ENCODE measurements around the gene MCC. TPM values are rescaled to one million over a fixed set of nuclear protein-coding genes. Genes with fewer than 3 reads are reported as not detected.

MCC gene
- total and polyA plus RNA-seq, 2 donors (not counting 1 experiment from before 2014, with no cell fraction given): 0.09 to 0.32 TPM

GRCh38 chr5:113194125-113194524, 294.1 kb downstream of the MCC start:
- intact Hi-C loops (cut with micrococcal nuclease): no loop called here
- CTCF ChIA-PET: no interaction called here
- no peak for TF ChIP-seq EZH2 (IDR thresholded peaks at IDR 0.05; ENCODE audit: borderline replicate concordance, insufficient read depth, low read depth, low read length, poor library complexity, severe bottlenecking)
- TF ChIP-seq, protein P1, sequence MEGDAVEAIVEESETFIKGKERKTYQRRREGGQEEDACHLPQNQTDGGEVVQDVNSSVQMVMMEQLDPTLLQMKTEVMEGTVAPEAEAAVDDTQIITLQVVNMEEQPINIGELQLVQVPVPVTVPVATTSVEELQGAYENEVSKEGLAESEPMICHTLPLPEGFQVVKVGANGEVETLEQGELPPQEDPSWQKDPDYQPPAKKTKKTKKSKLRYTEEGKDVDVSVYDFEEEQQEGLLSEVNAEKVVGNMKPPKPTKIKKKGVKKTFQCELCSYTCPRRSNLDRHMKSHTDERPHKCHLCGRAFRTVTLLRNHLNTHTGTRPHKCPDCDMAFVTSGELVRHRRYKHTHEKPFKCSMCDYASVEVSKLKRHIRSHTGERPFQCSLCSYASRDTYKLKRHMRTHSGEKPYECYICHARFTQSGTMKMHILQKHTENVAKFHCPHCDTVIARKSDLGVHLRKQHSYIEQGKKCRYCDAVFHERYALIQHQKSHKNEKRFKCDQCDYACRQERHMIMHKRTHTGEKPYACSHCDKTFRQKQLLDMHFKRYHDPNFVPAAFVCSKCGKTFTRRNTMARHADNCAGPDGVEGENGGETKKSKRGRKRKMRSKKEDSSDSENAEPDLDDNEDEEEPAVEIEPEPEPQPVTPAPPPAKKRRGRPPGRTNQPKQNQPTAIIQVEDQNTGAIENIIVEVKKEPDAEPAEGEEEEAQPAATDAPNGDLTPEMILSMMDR (IDR thresholded peaks at IDR 0.05): no peak

GRCh38 chr5:113193311-113193978, 294.8 kb downstream of the MCC start:
- Histone ChIP-seq H3K9ac (ENCODE audit: low read length) (no peak overlapping the region), H3K27ac (ENCODE audit: low read length in 2 of 2) (no peak overlapping the region), H3K36me3 (replicated peaks in 1 of 2; ENCODE audit: control extremely low read depth in 1 of 2, control insufficient read depth in 1 of 2, extremely low read depth in 1 of 2, insufficient read depth in 2 of 2, low read length in 1 of 2) (no peaks in the 10 kb centered on the region), H4K20me1 (ENCODE audit: control insufficient read depth, insufficient read depth, low read length, poor library complexity, severe bottlenecking) (no peaks in the 10 kb centered on the region), H3K9me3 (ENCODE audit: control extremely low read depth in 1 of 3, control insufficient read depth in 2 of 3, insufficient read depth in 1 of 3, low read length in 2 of 3) (no peaks in the 10 kb centered on the region), H3K4me3 (ENCODE audit: control extremely low read depth in 1 of 5, extremely low read depth in 1 of 5, insufficient read depth in 1 of 5, low read depth in 2 of 5, low read length in 4 of 5) (no peak overlapping the region), H2AFZ (ENCODE audit: insufficient read depth, low read depth, low read length, poor library complexity, severe bottlenecking) (no peak overlapping the region), H3K4me2 (replicated peaks; ENCODE audit: low read depth, low read length, poor library complexity, severe bottlenecking) (no peak overlapping the region), H3K27me3 (replicated peaks in 1 of 4; ENCODE audit: control extremely low read depth in 1 of 4, control insufficient read depth in 3 of 4, insufficient read depth in 4 of 4, low read length in 3 of 4) (peaks cover 0 to 3% (median 0%) of the 10 kb centered on the region in 4 experiments), H3K79me2 (ENCODE audit: control insufficient read depth, insufficient read depth, low read length) (no peaks in the 10 kb centered on the region), H3K4me1 (ENCODE audit: control insufficient read depth in 2 of 2, insufficient read depth in 2 of 2, low read length in 2 of 2) (no peaks in the 10 kb centered on the region)
- no peak for DNase-seq
- Mint-ChIP-seq H3K4me3 (no peak overlapping the region), H3K27ac (no peak overlapping the region), H3K9me3 (ENCODE audit: insufficient read depth) (no peaks in the 10 kb centered on the region), H3K27me3 (peaks cover 12% of the 10 kb centered on the region), H3K4me1 (no peaks in the 10 kb centered on the region)
- CTCF ChIA-PET: no interaction called here
- TF ChIP-seq, protein P1 (IDR thresholded peaks at IDR 0.05): no peak
- TF ChIP-seq EZH2 (IDR thresholded peaks at IDR 0.05; ENCODE audit: borderline replicate concordance, insufficient read depth, low read depth, low read length, poor library complexity, severe bottlenecking): no peak
- POLR2A ChIA-PET: no interaction called here
- WGBS (ENCODE audit: insufficient coverage): no CpG with 5 or more reads among the region's 5 CpGs
- intact Hi-C loops (cut with micrococcal nuclease): no loop called here
- no peak for ATAC-seq (ENCODE audit: low read depth)

More at GRCh38 chr5:113194125-113194524, 294.1 kb downstream of the MCC start:
- Histone ChIP-seq H3K4me1 (ENCODE audit: control insufficient read depth in 2 of 2, insufficient read depth in 2 of 2, low read length in 2 of 2) (no peaks in the 10 kb centered on the region), H2AFZ (ENCODE audit: insufficient read depth, low read depth, low read length, poor library complexity, severe bottlenecking) (no peak overlapping the region), H3K27me3 (replicated peaks in 1 of 4; ENCODE audit: control extremely low read depth in 1 of 4, control insufficient read depth in 3 of 4, insufficient read depth in 4 of 4, low read length in 3 of 4) (peaks cover 0 to 3% (median 0%) of the 10 kb centered on the region in 4 experiments), H4K20me1 (ENCODE audit: control insufficient read depth, insufficient read depth, low read length, poor library complexity, severe bottlenecking) (no peaks in the 10 kb centered on the region), H3K4me3 (ENCODE audit: control extremely low read depth in 1 of 5, extremely low read depth in 1 of 5, insufficient read depth in 1 of 5, low read depth in 2 of 5, low read length in 4 of 5) (no peak overlapping the region), H3K9ac (ENCODE audit: low read length) (no peak overlapping the region), H3K27ac (ENCODE audit: low read length in 2 of 2) (no peak overlapping the region), H3K9me3 (ENCODE audit: control extremely low read depth in 1 of 3, control insufficient read depth in 2 of 3, insufficient read depth in 1 of 3, low read length in 2 of 3) (no peaks in the 10 kb centered on the region), H3K36me3 (replicated peaks in 1 of 2; ENCODE audit: control extremely low read depth in 1 of 2, control insufficient read depth in 1 of 2, extremely low read depth in 1 of 2, insufficient read depth in 2 of 2, low read length in 1 of 2) (no peaks in the 10 kb centered on the region), H3K79me2 (ENCODE audit: control insufficient read depth, insufficient read depth, low read length) (no peaks in the 10 kb centered on the region), H3K4me2 (replicated peaks; ENCODE audit: low read depth, low read length, poor library complexity, severe bottlenecking) (no peak overlapping the region)
- no peak overlapping the region for H3K4me3 Mint-ChIP-seq
- ATAC-seq (ENCODE audit: low read depth): no peak
- H3K27ac Mint-ChIP-seq: no peak overlapping the region
- H3K27me3 Mint-ChIP-seq: peaks cover 12% of the 10 kb centered on the region
- 80% methylated on average over 4 of the region's 6 CpGs for whole genome bisulfite sequencing (ENCODE audit: insufficient coverage)
- POLR2A ChIA-PET: no interaction called here
- no peak for DNase-seq
- H3K4me1 Mint-ChIP-seq: no peaks in the 10 kb centered on the region
- H3K9me3 Mint-ChIP-seq (ENCODE audit: insufficient read depth): no peaks in the 10 kb centered on the region

Measured in B cell (primary cell).